ENCODE results near the gene NAGS. TPM values are rescaled to one million over a fixed set of nuclear protein-coding genes. Genes with fewer than 3 reads are reported as not detected.
A peak's percentile ranks its signal among the peaks of the same experiment; 100 is the strongest.

NAGS gene
- total and polyA plus RNA-seq, 8 donors = 0.09 to 1.8 (median 0.48) TPM

- no peak overlapping the region for H3K4me3 ChIP-seq
- peaks cover 0 to 5% (median 0%) of the 10 kb centered on the region in 3 donors for H3K4me1 ChIP-seq
- 89 to 90% methylated on average over 8 of the region's 8 CpGs for WGBS, 2 donors
- ATAC-seq (peak in 2 of 4 donors; percentile 5 to 13), DNase-seq (no peak), FAIRE-seq (no peak)
- H3K36me3 ChIP-seq = no peaks in the 10 kb centered on the region
- H3K27ac ChIP-seq = no peak overlapping the region
- intact Hi-C loops (cut with DNase I) = no loop called here
- peaks cover 0 to 9% (median 0%) of the 10 kb centered on the region in 4 donors for H3K27me3 ChIP-seq
- no peak for TF ChIP-seq CTCF (IDR thresholded peaks at IDR 0.05)
- no peaks in the 10 kb centered on the region for H3K9me3 ChIP-seq
These were observed 19.9 kb upstream of the NAGS start for GRCh38 chr17:43984521-43984920.

GRCh38 chr17:43986225-43986981 lies 18.0 kb upstream of the NAGS start:
- peaks cover 0 to 5% (median 0%) of the 10 kb centered on the region in 3 donors for H3K4me1 ChIP-seq
- intact Hi-C loops (cut with DNase I) = no loop called here
- no peaks in the 10 kb centered on the region for H3K9me3 ChIP-seq
- TF ChIP-seq CTCF (IDR thresholded peaks at IDR 0.05) = no peak
- ATAC-seq = no peak
- no peak overlapping the region for H3K27ac ChIP-seq
- H3K4me3 ChIP-seq = no peak overlapping the region
- H3K36me3 ChIP-seq = no peaks in the 10 kb centered on the region
- WGBS, 2 donors = 85 to 93% methylated on average over 7 of the region's 7 CpGs
- no peak for DNase-seq
- FAIRE-seq = no peak
- H3K27me3 ChIP-seq = peaks cover 0 to 9% (median 0%) of the 10 kb centered on the region in 4 donors

- no peak overlapping the region for H3K4me3 ChIP-seq
- no peak for TF ChIP-seq CTCF (IDR thresholded peaks at IDR 0.05)
- H3K36me3 ChIP-seq = no peaks in the 10 kb centered on the region
- no peaks in the 10 kb centered on the region for H3K9me3 ChIP-seq
- no peak overlapping the region for H3K27ac ChIP-seq
- peaks cover 0 to 5% (median 0%) of the 10 kb centered on the region in 3 donors for H3K4me1 ChIP-seq
- WGBS, 2 donors = 57 to 66% methylated on average over 12 of the region's 12 CpGs
- no peak for FAIRE-seq
- no peak for ATAC-seq
- DNase-seq = no peak
- intact Hi-C loops (cut with DNase I) = no loop called here
- peaks cover 0 to 9% (median 0%) of the 10 kb centered on the region in 4 donors for H3K27me3 ChIP-seq
These were observed 17.0 kb upstream of the NAGS start for GRCh38 chr17:43987131-43988021.

GRCh38 chr17:43988301-43988700 lies 16.1 kb upstream of the NAGS start:
- ATAC-seq (peak in 1 of 4 donors; percentile 14), FAIRE-seq (no peak), DNase-seq (no peak)
- intact Hi-C loops (cut with DNase I) = no loop called here
- TF ChIP-seq CTCF (IDR thresholded peaks at IDR 0.05) = no peak
- peaks cover 0 to 5% (median 0%) of the 10 kb centered on the region in 3 donors for H3K4me1 ChIP-seq
- H3K27me3 ChIP-seq = no peaks in the 10 kb centered on the region
- H3K27ac ChIP-seq = no peak overlapping the region
- H3K36me3 ChIP-seq = no peaks in the 10 kb centered on the region
- no peaks in the 10 kb centered on the region for H3K9me3 ChIP-seq
- 74 to 90% methylated on average over 9 of the region's 9 CpGs for WGBS, 2 donors
- no peak overlapping the region for H3K4me3 ChIP-seq
